ENCODE results near the gene TOR1AIP2. TPM values are rescaled to one million over a fixed set of nuclear protein-coding genes. Genes with fewer than 3 reads are reported as not detected.

The TOR1AIP2 gene
- total and polyA plus RNA-seq, 2 of the 8 experiments (the other 6 are each of a cell fraction or from before 2014, with no cell fraction given) = 12.1 to 75.2 TPM

DNA sequence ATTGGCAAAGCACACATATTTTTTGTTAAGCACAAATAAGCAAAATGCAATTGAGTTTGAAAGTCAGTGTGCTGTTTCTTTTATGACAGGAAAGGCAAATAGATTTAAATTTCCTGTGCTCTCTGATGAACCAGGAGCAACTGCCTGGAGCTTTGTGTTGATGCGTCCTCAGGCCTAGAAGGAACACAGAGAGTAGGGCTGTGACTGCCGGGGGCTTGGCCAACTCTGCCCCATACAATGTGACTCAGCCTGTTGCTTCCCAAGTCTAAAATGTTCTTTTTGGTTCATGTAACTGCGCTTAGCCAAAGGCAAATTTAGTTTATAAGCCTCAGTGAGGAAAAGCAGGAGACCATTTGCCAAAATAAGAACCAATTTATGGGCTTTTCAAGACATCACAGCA lies 37.5 kb downstream of the TOR1AIP2 start:
- H3K4me2 ChIP-seq (ENCODE audit: insufficient read depth in 1 of 2, low read depth in 2 of 2, low read length in 2 of 2) = no peak overlapping the region
- no peak overlapping the region for H2BK120ac ChIP-seq (replicated peaks; ENCODE audit: low read depth, low read length)
- no peak overlapping the region for H2BK12ac ChIP-seq (ENCODE audit: low read depth, low read length)
- POLR2A ChIA-PET (ENCODE audit: partially characterized antibody) = interaction anchor here (0.5 kb wide), 1 partner anchor 911 kb away, joined by 3 read pairs; no protein-coding TSS in a partner anchor
- H3K18ac ChIP-seq (ENCODE audit: extremely low read depth, low read length) = no peak overlapping the region
- no peak overlapping the region for H3K56ac ChIP-seq (replicated peaks; ENCODE audit: insufficient read length, low read depth, low read length)
- H3K4ac ChIP-seq (replicated peaks; ENCODE audit: insufficient read length, low read depth, low read length) = no peak overlapping the region
- H3K4me3 ChIP-seq (ENCODE audit: extremely low read depth in 1 of 4, insufficient read depth in 2 of 4, low read depth in 3 of 4, low read length in 4 of 4) = no peak overlapping the region
- no peak overlapping the region for H4K5ac ChIP-seq (ENCODE audit: insufficient read length, low read depth, low read length)
- no peak overlapping the region for H3K23ac ChIP-seq (ENCODE audit: insufficient read length)
- no peaks in the 10 kb centered on the region for H3K79me1 ChIP-seq (ENCODE audit: low read depth, low read length)
- H4K8ac ChIP-seq (ENCODE audit: extremely low read depth, insufficient read depth, low read length) = no peak overlapping the region
- H3K14ac ChIP-seq (ENCODE audit: insufficient read length) = no peak overlapping the region
- FAIRE-seq (no peak), DNase-seq (ENCODE audit: low read depth in 1 of 2, low spot score in 2 of 2) (no peak)
- peaks cover 0 to 2% of the 10 kb centered on the region in 2 experiments for H4K20me1 ChIP-seq (replicated peaks in 1 of 2; ENCODE audit: control insufficient read depth in 1 of 2, insufficient read depth in 2 of 2, low read length in 2 of 2)
- no peaks in the 10 kb centered on the region for H3K79me2 ChIP-seq (ENCODE audit: control insufficient read depth in 1 of 2, insufficient read depth in 2 of 2, low read length in 2 of 2)
- H2BK5ac ChIP-seq (ENCODE audit: low read depth, low read length) = no peak overlapping the region
- no peak overlapping the region for H3K9ac ChIP-seq (replicated peaks in 1 of 4; ENCODE audit: extremely low read depth in 1 of 4, low read depth in 3 of 4, low read length in 3 of 4)
- H2AK5ac ChIP-seq (ENCODE audit: low read depth, low read length) = no peak overlapping the region
- no peak overlapping the region for H2BK20ac ChIP-seq (ENCODE audit: low read length)
- no peaks in the 10 kb centered on the region; a peak in 1 of 4 replicates for H3K9me3 ChIP-seq (ENCODE audit: insufficient read depth in 2 of 2, low read depth in 1 of 2, low read length in 1 of 2)
- WGBS, 2 experiments (ENCODE audit: extremely low coverage in 1 of 2, insufficient coverage in 1 of 2, insufficient read length in 1 of 2, insufficient replicate concordance in 2 of 2, low coverage in 1 of 2, low lambda C conversion rate in 2 of 2, missing lambda C conversion rate in 1 of 2) = 94% methylated on average over 3 of the region's 3 CpGs; no CpG with 5 or more reads in 1 of the 2 experiments
- no peaks in the 10 kb centered on the region for H3K27me3 ChIP-seq (replicated peaks in 1 of 4; ENCODE audit: control insufficient read depth in 3 of 4, extremely low read depth in 1 of 4, insufficient read depth in 3 of 4, low read length in 3 of 4)
- no peaks in the 10 kb centered on the region for H3K4me1 ChIP-seq (replicated peaks in 1 of 4; ENCODE audit: control insufficient read depth in 3 of 4, insufficient read depth in 4 of 4, low read length in 3 of 4)
- no peaks in the 10 kb centered on the region for H3K23me2 ChIP-seq (ENCODE audit: low read depth, low read length)
- H2AFZ ChIP-seq (ENCODE audit: low read length) = no peak overlapping the region
- no peak overlapping the region for H4K91ac ChIP-seq (replicated peaks; ENCODE audit: insufficient read length, low read length)
- peaks cover 0 to 2% (median 0%) of the 10 kb centered on the region in 4 experiments; a peak in 1 of 8 replicates for H3K36me3 ChIP-seq (ENCODE audit: control insufficient read depth in 2 of 4, insufficient read depth in 4 of 4, low read length in 3 of 4)
- CTCF ChIA-PET (ENCODE audit: partially characterized antibody) = interaction anchor here (1.3 to 5.1 kb wide), 3 partner anchors 9 to 30 kb away, joined by 3 to 26 read pairs (median 5); no protein-coding TSS in a partner anchor
- H3K27ac ChIP-seq (ENCODE audit: low read depth, low read length) = no peak overlapping the region
- no peak overlapping the region for H2BK15ac ChIP-seq (ENCODE audit: low read length)
- TF ChIP-seq KDM5A (IDR thresholded peaks at IDR 0.05; ENCODE audit: low read length) (no peak), CBX8 (IDR thresholded peaks at IDR 0.05; ENCODE audit: borderline replicate concordance, low read depth, low read length) (no peak), CREB1 (IDR thresholded peaks at IDR 0.05) (no peak), EP300 (IDR thresholded peaks at IDR 0.05; ENCODE audit: borderline replicate concordance in 1 of 2, low read depth in 2 of 2, low read length in 2 of 2) (no peak), CBX5 (IDR thresholded peaks at IDR 0.05; ENCODE audit: low read depth, low read length) (no peak), JUN (IDR thresholded peaks at IDR 0.05; ENCODE audit: low read depth, low read length) (no peak), NANOG (IDR thresholded peaks at IDR 0.05; ENCODE audit: insufficient read depth, low read depth, low read length, poor library complexity, severe bottlenecking) (no peak), CTBP2 (IDR thresholded peaks at IDR 0.05; ENCODE audit: borderline replicate concordance, insufficient read depth, insufficient read length, low read length) (no peak), ZNF274 (IDR thresholded peaks at IDR 0.05; ENCODE audit: borderline replicate concordance, extremely low read depth, low read length) (no peak), YY1 (IDR thresholded peaks at IDR 0.05; ENCODE audit: low read depth, low read length) (no peak), HDAC6 (IDR thresholded peaks at IDR 0.05; ENCODE audit: low read depth, low read length) (no peak), SP2 (IDR thresholded peaks at IDR 0.05; ENCODE audit: low read length) (no peak), POLR2AphosphoS5 (IDR thresholded peaks at IDR 0.05; ENCODE audit: low read depth, low read length) (no peak), KDM1A (IDR thresholded peaks at IDR 0.05; ENCODE audit: borderline replicate concordance, low read length) (no peak)

Measured in H1 (cell line).